Peyer's patch (tissue), 4 donors: Measurements from ENCODE around the gene AKIRIN2. TPM values are rescaled to one million over a fixed set of nuclear protein-coding genes. Genes with fewer than 3 reads are reported as not detected.

Experiments
- DNase-seq, 3 donors: peaks; one replicate each; pipeline ENCODE4 v3.0.0-alpha.2; 2017 to 2019
- H3K27ac ChIP-seq, 4 donors: fragments of 200-600 bp; sonication (generic); one replicate each; pipeline ENCODE4 v1.5.1; 2016 to 2019
- H3K27me3 ChIP-seq, 2 donors: fragments of 200-600 bp; sonication (generic); one replicate each; pipeline ENCODE4 v1.5.1; 2019
- H3K36me3 ChIP-seq, 3 donors: fragments of 200-600 bp; sonication (generic); one replicate each; pipeline ENCODE4 v1.5.1; 2016 to 2019
- H3K4me1 ChIP-seq, 4 donors: fragments of 200-600 bp; sonication (generic); one replicate each; pipeline ENCODE4 v1.5.1; 2016 to 2019
- H3K4me3 ChIP-seq, 4 donors: fragments of 200-600 bp; sonication (generic); 1 replicate in 3 of 4; 2 replicates in 1 of 4; pipeline ENCODE4 v1.5.1; 2016 to 2019; ENCODE audit warnings: mild to moderate bottlenecking in 1 of 4
- H3K9me3 ChIP-seq, 4 donors: fragments of 200-600 bp; sonication (generic); one replicate each; pipeline ENCODE4 v1.5.1; 2016 to 2019; ENCODE audit warnings: mild to moderate bottlenecking in 1 of 4
- POLR2A ChIP-seq, 2 donors: fragments of 450-650 bp; IDR thresholded peaks; one replicate each; pipeline ENCODE4 v1.5.1; 2017; ENCODE audit warnings: antibody characterized with exemption in 2 of 2, mild to moderate bottlenecking in 2 of 2, moderate library complexity in 2 of 2
- total RNA-seq, 4 donors: library from RNA; depleted of rRNA; stranded (reverse); fragments of >200 nt; gene quantifications; one replicate each; pipeline ENCODE4 v1.1.0, GENCODE V29; 2016
- TF ChIP-seq, protein P1 (sequence below), 6 experiments: fragments of 450-650 bp in 4 of 6; fragments of 200-600 bp in 2 of 6; sonication (generic) in 1 of 6; IDR thresholded peaks; one replicate each; pipeline ENCODE4 v1.5.1; 2017 to 2019; ENCODE audit warnings: antibody characterized with exemption in 6 of 6, mild to moderate bottlenecking in 3 of 6, moderate library complexity in 1 of 6

Gene AKIRIN2
- total RNA-seq, 4 donors from 2014 or later: 24.6 to 38.2 (median 28.3) TPM

DNA sequence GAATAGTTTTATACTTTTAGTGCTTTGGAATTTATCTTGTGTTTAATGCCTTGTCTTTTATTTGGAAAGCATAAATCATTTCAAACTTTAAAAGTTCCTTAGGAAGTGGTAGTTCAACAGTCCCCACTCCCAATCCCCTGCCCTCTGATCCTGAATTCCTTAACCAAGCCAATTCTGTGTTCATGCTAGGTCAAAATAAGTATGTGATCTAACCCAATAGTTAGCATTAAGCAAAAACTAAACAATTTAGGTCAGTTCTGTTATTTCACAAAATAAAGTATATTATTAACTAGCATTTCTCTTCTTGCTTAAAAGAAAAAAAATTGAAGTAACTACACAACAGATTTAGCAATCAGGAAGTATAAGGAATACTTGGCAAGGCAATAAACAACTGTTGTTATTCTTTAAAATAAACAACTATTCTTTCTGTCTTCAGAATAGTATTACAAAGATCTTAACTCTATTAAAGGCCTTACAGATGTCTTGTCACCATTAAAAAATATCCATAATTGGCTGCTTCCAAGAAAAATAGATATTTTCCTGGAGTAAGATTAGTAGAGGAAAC, 37.0 kb downstream of the AKIRIN2 start:
- H3K27me3 ChIP-seq: no peaks in the 10 kb centered on the region
- DNase-seq: no peak
- H3K27ac ChIP-seq: no peak overlapping the region
- no peak for TF ChIP-seq POLR2A (IDR thresholded peaks at IDR 0.05)
- TF ChIP-seq, protein P1, sequence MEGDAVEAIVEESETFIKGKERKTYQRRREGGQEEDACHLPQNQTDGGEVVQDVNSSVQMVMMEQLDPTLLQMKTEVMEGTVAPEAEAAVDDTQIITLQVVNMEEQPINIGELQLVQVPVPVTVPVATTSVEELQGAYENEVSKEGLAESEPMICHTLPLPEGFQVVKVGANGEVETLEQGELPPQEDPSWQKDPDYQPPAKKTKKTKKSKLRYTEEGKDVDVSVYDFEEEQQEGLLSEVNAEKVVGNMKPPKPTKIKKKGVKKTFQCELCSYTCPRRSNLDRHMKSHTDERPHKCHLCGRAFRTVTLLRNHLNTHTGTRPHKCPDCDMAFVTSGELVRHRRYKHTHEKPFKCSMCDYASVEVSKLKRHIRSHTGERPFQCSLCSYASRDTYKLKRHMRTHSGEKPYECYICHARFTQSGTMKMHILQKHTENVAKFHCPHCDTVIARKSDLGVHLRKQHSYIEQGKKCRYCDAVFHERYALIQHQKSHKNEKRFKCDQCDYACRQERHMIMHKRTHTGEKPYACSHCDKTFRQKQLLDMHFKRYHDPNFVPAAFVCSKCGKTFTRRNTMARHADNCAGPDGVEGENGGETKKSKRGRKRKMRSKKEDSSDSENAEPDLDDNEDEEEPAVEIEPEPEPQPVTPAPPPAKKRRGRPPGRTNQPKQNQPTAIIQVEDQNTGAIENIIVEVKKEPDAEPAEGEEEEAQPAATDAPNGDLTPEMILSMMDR (IDR thresholded peaks at IDR 0.05): no peak
- H3K36me3 ChIP-seq: peaks cover 0 to 8% (median 0%) of the 10 kb centered on the region in 3 donors
- H3K4me3 ChIP-seq: no peak overlapping the region
- H3K9me3 ChIP-seq: no peaks in the 10 kb centered on the region
- H3K4me1 ChIP-seq: no peaks in the 10 kb centered on the region

DNA sequence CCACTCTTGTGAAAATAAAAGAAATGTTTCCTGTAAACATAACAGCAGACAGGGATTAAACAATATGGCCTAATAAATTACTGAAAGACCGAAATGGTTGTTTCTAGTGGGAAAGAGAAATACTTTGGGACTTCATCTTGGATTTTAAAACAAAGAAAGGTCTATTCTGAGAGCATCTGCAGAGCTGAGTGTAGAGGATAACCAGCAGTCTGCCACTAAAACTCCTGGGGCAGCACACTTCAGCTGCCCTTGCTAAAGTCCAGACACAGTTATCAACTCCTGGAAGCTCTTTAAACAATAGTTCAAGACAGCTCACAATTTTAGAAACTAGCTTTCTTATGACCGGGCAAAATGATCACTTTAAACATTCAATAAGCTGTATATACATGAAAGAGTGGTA, 38.6 kb downstream of the AKIRIN2 start:
- Histone ChIP-seq H3K27me3 (no peaks in the 10 kb centered on the region), H3K9me3 (no peaks in the 10 kb centered on the region), H3K4me1 (no peaks in the 10 kb centered on the region), H3K27ac (no peak overlapping the region), H3K4me3 (no peak overlapping the region), H3K36me3 (peaks cover 0 to 8% (median 0%) of the 10 kb centered on the region in 3 donors)
- TF ChIP-seq POLR2A (IDR thresholded peaks at IDR 0.05): no peak
- TF ChIP-seq, protein P1 (IDR thresholded peaks at IDR 0.05): no peak
- no peak for DNase-seq

DNA sequence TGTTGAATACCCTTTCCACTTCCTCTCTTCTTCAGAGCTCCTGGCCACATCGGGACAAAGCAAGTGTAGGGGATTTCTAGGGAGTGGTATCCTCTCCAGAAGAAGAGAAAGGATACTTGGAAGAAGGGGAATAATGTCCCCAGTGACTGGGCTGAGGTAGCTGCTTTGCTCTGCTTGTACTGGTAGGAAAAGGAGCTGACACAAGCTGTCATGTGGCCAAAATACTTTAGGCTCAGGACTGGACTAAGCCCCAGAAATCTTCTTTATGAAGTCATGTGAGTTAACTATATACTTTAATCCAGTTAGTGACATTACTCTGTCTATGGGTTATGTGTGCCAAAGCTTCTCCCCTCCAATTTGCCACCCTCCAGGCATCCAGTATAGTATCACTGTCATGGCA, 40.5 kb downstream of the AKIRIN2 start:
- Histone ChIP-seq H3K4me1 (no peaks in the 10 kb centered on the region), H3K4me3 (no peak overlapping the region), H3K27me3 (no peaks in the 10 kb centered on the region), H3K9me3 (no peaks in the 10 kb centered on the region), H3K36me3 (peaks cover 0 to 5% (median 0%) of the 10 kb centered on the region in 3 donors), H3K27ac (no peak overlapping the region)
- TF ChIP-seq POLR2A (IDR thresholded peaks at IDR 0.05): no peak
- TF ChIP-seq, protein P1 (IDR thresholded peaks at IDR 0.05): no peak
- no peak for DNase-seq

DNA sequence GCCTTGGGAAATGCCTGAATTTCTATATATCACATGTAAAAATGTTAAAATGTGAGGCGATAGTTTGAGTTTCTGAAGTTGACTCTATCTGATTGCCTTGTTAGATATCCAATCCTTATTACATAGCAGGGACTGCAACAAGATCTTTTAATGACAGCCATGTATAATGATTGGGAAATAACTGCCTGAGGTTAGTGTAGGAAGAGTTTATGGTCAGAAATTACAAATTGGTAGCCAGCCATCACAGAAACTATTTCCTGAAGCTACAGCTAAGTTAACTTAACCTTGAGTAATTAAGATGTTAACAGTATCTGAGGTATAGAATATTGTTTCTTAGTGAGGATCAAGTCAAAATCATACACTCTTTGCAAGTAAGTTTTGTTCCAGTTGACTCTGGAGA, 41.0 kb downstream of the AKIRIN2 start:
- no peaks in the 10 kb centered on the region for H3K4me1 ChIP-seq
- no peak overlapping the region for H3K27ac ChIP-seq
- TF ChIP-seq, protein P1 (IDR thresholded peaks at IDR 0.05): no peak
- TF ChIP-seq POLR2A (IDR thresholded peaks at IDR 0.05): no peak
- no peak for DNase-seq
- peaks cover 0 to 5% (median 0%) of the 10 kb centered on the region in 3 donors for H3K36me3 ChIP-seq
- H3K4me3 ChIP-seq: no peak overlapping the region
- no peaks in the 10 kb centered on the region for H3K9me3 ChIP-seq
- H3K27me3 ChIP-seq: no peaks in the 10 kb centered on the region

DNA sequence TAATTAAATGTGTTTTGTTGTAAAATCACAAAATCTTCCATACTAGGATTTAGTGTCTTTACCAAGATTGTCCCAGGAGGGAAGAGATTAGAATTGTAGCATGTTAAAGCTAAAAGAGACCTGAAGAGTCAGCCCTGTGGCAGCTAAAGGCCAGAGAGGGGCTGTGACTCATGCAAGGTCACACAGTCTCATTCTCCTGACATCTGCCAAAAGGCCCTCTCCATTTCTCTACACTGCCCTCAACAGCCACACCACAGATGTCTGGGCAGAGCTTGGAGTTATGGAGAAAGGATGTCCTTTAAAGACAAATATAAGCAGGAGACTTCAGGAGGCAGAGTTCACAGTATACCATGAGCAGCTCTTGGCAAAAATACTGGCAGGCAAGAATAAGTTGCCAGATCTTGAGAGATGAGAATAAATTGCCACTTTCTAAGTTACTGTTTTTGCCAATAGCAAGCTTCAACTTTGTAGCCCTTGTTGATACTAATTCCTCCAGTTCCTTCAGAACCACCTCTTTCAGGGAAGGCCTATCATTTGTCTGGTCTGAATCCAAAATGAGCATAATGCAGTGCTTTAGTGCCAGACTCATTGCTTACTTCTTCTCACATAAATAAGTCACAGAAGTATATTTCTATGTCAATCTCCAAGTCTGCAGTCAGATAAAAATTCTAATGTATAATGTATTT, 41.7 kb downstream of the AKIRIN2 start:
- DNase-seq: no peak
- no peaks in the 10 kb centered on the region for H3K9me3 ChIP-seq
- H3K36me3 ChIP-seq: peaks cover 0 to 5% (median 0%) of the 10 kb centered on the region in 3 donors
- H3K27ac ChIP-seq: no peak overlapping the region
- H3K4me3 ChIP-seq: no peak overlapping the region
- no peak for TF ChIP-seq POLR2A (IDR thresholded peaks at IDR 0.05)
- TF ChIP-seq, protein P1 (IDR thresholded peaks at IDR 0.05): no peak
- no peaks in the 10 kb centered on the region for H3K4me1 ChIP-seq
- no peaks in the 10 kb centered on the region for H3K27me3 ChIP-seq
